Ectodermal cell (in vitro differentiated cells): ENCODE results near the gene UBR1.
"Not testable (repeated sequence)": the region's sequence is repeated elsewhere in the genome, so short reads cannot be mapped to it uniquely, and the experiment has no call there.

Experiments
- H3K27ac ChIP-seq: 2 replicates; pipeline ENCODE4 v1.7.0; 2013; ENCODE audit warnings: mild to moderate bottlenecking, low read depth, low read length; ENCODE audit not compliant: insufficient read depth, poor library complexity, severe bottlenecking
- H3K27me3 ChIP-seq: 2 replicates; pipeline ENCODE4 v1.7.0; 2013; ENCODE audit warnings: mild to moderate bottlenecking, low read length; ENCODE audit not compliant: insufficient read depth, control insufficient read depth, poor library complexity, severe bottlenecking
- H3K36me3 ChIP-seq: one replicate; pipeline ENCODE4 v1.7.0; 2013; ENCODE audit warnings: low read length; ENCODE audit not compliant: control insufficient read depth, insufficient read depth
- H3K4me1 ChIP-seq: one replicate; pipeline ENCODE4 v1.7.0; 2013; ENCODE audit warnings: low read length; ENCODE audit not compliant: control insufficient read depth, insufficient read depth
- H3K4me3 ChIP-seq: 2 replicates; pipeline ENCODE4 v1.7.0; 2013; ENCODE audit warnings: low read depth, low read length, control low read depth; ENCODE audit not compliant: insufficient read depth
- H3K9me3 ChIP-seq: 2 replicates; pipeline ENCODE4 v1.7.0; 2013; ENCODE audit warnings: mild to moderate bottlenecking, low read length, moderate library complexity; ENCODE audit not compliant: control insufficient read depth
- WGBS, 2 experiments: methylation state at CpG; one replicate each; pipeline ENCODE4 v1.1.7; 2013; ENCODE audit warnings: missing lambda C conversion rate in 2 of 2; 5-methylcytosine and 5-hydroxymethylcytosine counted together

UBR1 gene

DNA sequence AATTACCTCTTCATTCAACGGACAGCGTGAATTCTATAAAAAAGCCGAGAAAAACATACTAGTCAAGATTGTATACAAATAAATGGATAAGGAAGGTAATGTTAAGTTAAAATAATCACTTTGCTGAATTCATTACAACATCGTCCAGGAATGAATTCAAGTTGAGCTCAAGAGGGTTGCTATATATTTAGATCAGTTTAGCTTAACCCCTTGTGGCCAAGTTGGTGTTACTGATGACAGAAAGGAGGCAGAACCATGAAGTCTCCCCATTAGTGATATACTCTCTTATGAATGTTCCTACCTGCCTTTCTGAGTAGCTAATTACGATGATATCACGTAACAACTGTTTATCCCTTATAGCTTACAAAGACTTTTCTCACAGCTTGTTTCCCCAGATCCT lies 34.9 kb downstream of the UBR1 start:
- H3K9me3 ChIP-seq: no peaks in the 10 kb centered on the region
- no peaks in the 10 kb centered on the region for H3K27me3 ChIP-seq
- peaks cover 8% of the 10 kb centered on the region for H3K36me3 ChIP-seq
- WGBS, 2 experiments: 95 to 99% methylated on average over 4 to 6 of the region's 6 CpGs
- H3K4me3 ChIP-seq: no peak overlapping the region
- no peaks in the 10 kb centered on the region for H3K4me1 ChIP-seq
- H3K27ac ChIP-seq: no peak overlapping the region

DNA sequence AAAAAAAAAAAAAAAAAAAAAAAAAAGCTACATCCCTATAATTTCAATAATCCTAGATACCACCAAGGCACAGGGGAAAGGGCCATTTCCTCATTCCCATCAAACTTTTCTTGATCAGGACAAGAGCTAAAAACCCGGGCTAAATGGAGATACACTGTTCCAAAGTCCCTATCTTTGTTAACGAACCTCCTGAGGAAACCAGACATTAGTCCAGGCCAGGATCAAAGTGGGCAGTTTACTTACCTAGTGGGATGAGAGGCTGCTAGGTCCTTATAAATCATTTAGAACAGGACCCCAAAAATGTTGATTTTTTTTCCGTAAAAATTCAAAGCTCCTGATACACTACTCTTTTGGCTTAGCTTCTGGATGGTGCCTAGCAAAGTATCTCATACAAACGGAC lies 35.6 kb downstream of the UBR1 start:
- 93 to 96% methylated on average over 4 of the region's 4 CpGs for WGBS, 2 experiments

GRCh38 chr15:43067717-43068461 lies 37.9 kb downstream of the UBR1 start:
- Histone ChIP-seq H3K27me3 (no peaks in the 10 kb centered on the region), H3K9me3 (no peaks in the 10 kb centered on the region), H3K4me3 (no peak overlapping the region), H3K27ac (no peak overlapping the region), H3K36me3 (peaks cover 8% of the 10 kb centered on the region), H3K4me1 (no peaks in the 10 kb centered on the region)
- WGBS, 2 experiments: 92% methylated on average over 7 to 8 of the region's 8 CpGs

More for the DNA sequence above, 35.6 kb downstream of the UBR1 start:
- Histone ChIP-seq H3K4me1 (no peaks in the 10 kb centered on the region), H3K36me3 (peaks cover 8% of the 10 kb centered on the region), H3K4me3 (no peak overlapping the region), H3K27ac (no peak overlapping the region), H3K27me3 (no peaks in the 10 kb centered on the region), H3K9me3 (no peaks in the 10 kb centered on the region)

DNA sequence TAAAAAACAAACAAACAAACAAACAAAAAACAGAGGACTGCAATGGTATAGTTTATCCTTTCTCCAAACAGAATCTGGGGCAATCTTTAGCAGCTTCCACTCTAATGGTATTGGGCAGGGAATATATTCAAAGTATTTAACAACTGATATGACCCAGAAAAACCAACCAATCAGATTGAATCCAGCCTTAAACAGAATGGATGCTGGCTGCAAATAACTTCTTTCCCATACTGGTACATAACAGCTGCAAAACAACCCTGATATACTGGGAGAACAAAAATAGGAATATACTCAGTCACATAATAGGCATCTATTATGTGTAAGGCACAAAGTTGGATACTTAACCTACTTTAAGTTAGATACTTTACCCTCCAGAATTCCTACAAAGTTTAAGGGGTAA lies 49.1 kb downstream of the UBR1 start:
- peaks cover 25% of the 10 kb centered on the region for H3K36me3 ChIP-seq

GRCh38 chr15:43052860-43053259 lies 53.0 kb downstream of the UBR1 start:
- WGBS, 2 experiments: no CpG with 5 or more reads among the region's 1 CpG
- Histone ChIP-seq H3K4me1 (no peaks in the 10 kb centered on the region), H3K9me3 (no peaks in the 10 kb centered on the region), H3K27me3 (no peaks in the 10 kb centered on the region), H3K27ac (no peak overlapping the region), H3K4me3 (no peak overlapping the region), H3K36me3 (peaks cover 25% of the 10 kb centered on the region)

More for the DNA sequence above, 49.1 kb downstream of the UBR1 start:
- Histone ChIP-seq H3K27me3 (no peaks in the 10 kb centered on the region), H3K4me1 (no peaks in the 10 kb centered on the region), H3K9me3 (no peaks in the 10 kb centered on the region), H3K27ac (no peak overlapping the region), H3K4me3 (no peak overlapping the region)

GRCh38 chr15:43048935-43049334 lies 56.9 kb downstream of the UBR1 start:
- WGBS, 2 experiments: 91% methylated on average over 2 of the region's 2 CpGs; no CpG with 5 or more reads in 1 of the 2 experiments
- H3K4me1 ChIP-seq: no peaks in the 10 kb centered on the region
- no peaks in the 10 kb centered on the region for H3K9me3 ChIP-seq
- H3K27me3 ChIP-seq: no peaks in the 10 kb centered on the region
- H3K27ac ChIP-seq: no peak overlapping the region
- H3K4me3 ChIP-seq: no peak overlapping the region
- peaks cover 7% of the 10 kb centered on the region for H3K36me3 ChIP-seq

DNA sequence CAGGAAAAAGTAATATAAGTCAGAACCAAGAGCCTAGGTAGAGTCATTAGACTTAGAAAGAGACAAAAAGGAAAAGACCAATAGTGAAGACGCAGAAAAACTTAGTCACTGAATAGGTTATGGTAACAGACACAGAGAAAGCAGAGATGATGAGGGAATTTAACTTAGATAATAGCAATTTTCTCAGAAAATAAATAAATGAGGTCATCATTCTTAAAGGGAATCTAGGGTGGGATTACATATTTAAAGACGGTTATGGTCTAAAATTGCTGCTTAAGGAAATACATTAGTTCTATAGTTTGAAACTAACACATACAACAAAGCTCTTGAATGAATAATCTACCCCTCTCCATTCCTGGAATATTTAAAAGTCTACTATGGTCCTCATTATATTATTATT lies 59.4 kb downstream of the UBR1 start:
- H3K36me3 ChIP-seq: peaks cover 7% of the 10 kb centered on the region
- no peaks in the 10 kb centered on the region for H3K9me3 ChIP-seq
- H3K4me1 ChIP-seq: no peaks in the 10 kb centered on the region
- 86 to 100% methylated on average over 1 of the region's 2 CpGs for WGBS, 2 experiments
- no peaks in the 10 kb centered on the region for H3K27me3 ChIP-seq
- H3K4me3 ChIP-seq: no peak overlapping the region
- H3K27ac ChIP-seq: no peak overlapping the region

GRCh38 chr15:43042885-43043284 lies 63.0 kb downstream of the UBR1 start:
- H3K36me3 ChIP-seq: peaks cover 3% of the 10 kb centered on the region
- H3K27ac ChIP-seq: no peak overlapping the region
- no peak overlapping the region for H3K4me3 ChIP-seq
- H3K9me3 ChIP-seq: no peaks in the 10 kb centered on the region
- WGBS, 2 experiments: 100% methylated on average over 1 of the region's 1 CpG; no CpG with 5 or more reads in 1 of the 2 experiments
- H3K27me3 ChIP-seq: no peaks in the 10 kb centered on the region
- no peaks in the 10 kb centered on the region for H3K4me1 ChIP-seq

- not testable (repeated sequence) for H3K27ac ChIP-seq, H3K36me3 ChIP-seq, H3K9me3 ChIP-seq, H3K27me3 ChIP-seq, H3K4me3 ChIP-seq, H3K4me1 ChIP-seq
- WGBS, 2 experiments: 89 to 96% methylated on average over 2 of the region's 3 CpGs
These were observed 64.8 kb downstream of the UBR1 start for GRCh38 chr15:43041085-43041484.

DNA sequence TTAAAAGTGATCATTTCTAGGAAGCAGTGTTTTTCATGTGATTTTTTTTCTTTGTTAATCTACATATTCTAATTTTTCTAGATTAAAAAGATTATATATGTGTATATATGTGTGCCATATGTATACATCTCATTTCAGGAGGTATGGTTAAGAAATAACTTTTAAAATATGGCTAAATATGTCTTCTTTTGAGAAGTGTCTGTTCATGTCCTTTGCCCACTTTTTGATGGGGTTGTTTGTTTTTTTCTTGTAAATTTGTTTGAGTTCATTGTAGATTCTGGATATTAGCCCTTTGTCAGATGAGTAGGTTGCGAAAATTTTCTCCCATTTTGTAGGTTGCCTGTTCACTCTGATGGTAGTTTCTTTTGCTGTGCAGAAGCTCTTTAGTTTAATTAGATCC lies 70.6 kb downstream of the UBR1 start:
- H3K4me1 ChIP-seq, H3K4me3 ChIP-seq, H3K27ac ChIP-seq, H3K27me3 ChIP-seq, H3K9me3 ChIP-seq, H3K36me3 ChIP-seq: not testable (repeated sequence)
- no CpG with 5 or more reads among the region's 1 CpG for WGBS, 2 experiments

GRCh38 chr15:43029476-43029875 lies 76.4 kb downstream of the UBR1 start:
- Histone ChIP-seq H3K36me3 (peaks cover 12% of the 10 kb centered on the region), H3K9me3 (no peaks in the 10 kb centered on the region)

More at GRCh38 chr15:43029476-43029875, 76.4 kb downstream of the UBR1 start:
- Histone ChIP-seq H3K27ac (no peak overlapping the region), H3K4me1 (no peaks in the 10 kb centered on the region), H3K4me3 (no peak overlapping the region), H3K27me3 (no peaks in the 10 kb centered on the region)
